BLaER1 (cell line): Measurements from ENCODE around the gene HECW1.

Experiments used
- H3K27ac ChIP-seq: shearing (Covaris generic); formaldehyde crosslinking; 2 replicates; pipeline ENCODE4 v1.8.1; 2022
- H3K27me3 ChIP-seq: shearing (Covaris generic); formaldehyde crosslinking; 2 replicates; pipeline ENCODE4 v1.8.1; 2022
- H3K36me3 ChIP-seq: shearing (Covaris generic); formaldehyde crosslinking; 2 replicates; pipeline ENCODE4 v1.8.1; 2022
- H3K4me1 ChIP-seq: shearing (Covaris generic); formaldehyde crosslinking; 2 replicates; pipeline ENCODE4 v1.8.1; 2022
- H3K4me2 ChIP-seq: shearing (Covaris generic); formaldehyde crosslinking; 2 replicates; pipeline ENCODE4 v1.8.1; 2022
- H3K4me3 ChIP-seq: shearing (Covaris generic); formaldehyde crosslinking; 2 replicates; pipeline ENCODE4 v1.8.1; 2022
- H3K9ac ChIP-seq: shearing (Covaris generic); formaldehyde crosslinking; 2 replicates; pipeline ENCODE4 v1.8.1; 2022
- H3K9me3 ChIP-seq: shearing (Covaris generic); formaldehyde crosslinking; 2 replicates; pipeline ENCODE4 v1.8.1; 2022
- H4K20me1 ChIP-seq: shearing (Covaris generic); formaldehyde crosslinking; 2 replicates; pipeline ENCODE4 v1.8.1; 2022
- Cebpa-rat ChIP-seq: shearing (Covaris generic); IDR thresholded peaks from 2 replicates; pipeline ENCODE4 v1.8.1; 2022

HECW1 gene

GRCh38 chr7:43385309-43385680 lies 272.8 kb downstream of the HECW1 start:
- TF ChIP-seq Cebpa-rat: no peak
- no peak overlapping the region for H3K4me3 ChIP-seq
- no peaks in the 10 kb centered on the region for H3K4me1 ChIP-seq
- H3K9ac ChIP-seq: no peak overlapping the region
- no peak overlapping the region for H3K27ac ChIP-seq
- no peak overlapping the region for H3K4me2 ChIP-seq
- H3K36me3 ChIP-seq: peaks cover 3% of the 10 kb centered on the region
- H4K20me1 ChIP-seq: no peaks in the 10 kb centered on the region
- H3K27me3 ChIP-seq: no peaks in the 10 kb centered on the region
- H3K9me3 ChIP-seq: 0 out of 2 replicates have a peak, but pooled peaks cover 6% of the 10 kb centered on the region

GRCh38 chr7:43385856-43386255 lies 273.4 kb downstream of the HECW1 start:
- H3K9me3 ChIP-seq: 0 out of 2 replicates have a peak, but pooled peaks cover 6% of the 10 kb centered on the region
- H3K9ac ChIP-seq: no peak overlapping the region
- no peaks in the 10 kb centered on the region for H3K4me1 ChIP-seq
- no peak overlapping the region for H3K4me2 ChIP-seq
- H4K20me1 ChIP-seq: no peaks in the 10 kb centered on the region
- TF ChIP-seq Cebpa-rat: no peak
- H3K36me3 ChIP-seq: peaks cover 5% of the 10 kb centered on the region
- H3K4me3 ChIP-seq: no peak overlapping the region
- H3K27ac ChIP-seq: no peak overlapping the region
- no peaks in the 10 kb centered on the region for H3K27me3 ChIP-seq

GRCh38 chr7:43387932-43388331 lies 275.5 kb downstream of the HECW1 start:
- no peak overlapping the region for H3K4me3 ChIP-seq
- H3K4me1 ChIP-seq: no peaks in the 10 kb centered on the region
- no peaks in the 10 kb centered on the region for H3K27me3 ChIP-seq
- no peak overlapping the region for H3K9ac ChIP-seq
- H4K20me1 ChIP-seq: no peaks in the 10 kb centered on the region
- H3K4me2 ChIP-seq: no peak overlapping the region
- peaks cover 5% of the 10 kb centered on the region for H3K36me3 ChIP-seq
- H3K27ac ChIP-seq: no peak overlapping the region
- no peak for TF ChIP-seq Cebpa-rat
- H3K9me3 ChIP-seq: no peaks in the 10 kb centered on the region

- no peak overlapping the region for H3K4me2 ChIP-seq
- H3K27ac ChIP-seq: no peak overlapping the region
- no peak for TF ChIP-seq Cebpa-rat
- no peak overlapping the region for H3K9ac ChIP-seq
- H3K36me3 ChIP-seq: peaks cover 5% of the 10 kb centered on the region
- no peaks in the 10 kb centered on the region for H3K27me3 ChIP-seq
- H4K20me1 ChIP-seq: no peaks in the 10 kb centered on the region
- H3K9me3 ChIP-seq: no peaks in the 10 kb centered on the region
- no peak overlapping the region for H3K4me3 ChIP-seq
- H3K4me1 ChIP-seq: no peaks in the 10 kb centered on the region
These were observed 278.1 kb downstream of the HECW1 start for GRCh38 chr7:43390576-43390975.

DNA sequence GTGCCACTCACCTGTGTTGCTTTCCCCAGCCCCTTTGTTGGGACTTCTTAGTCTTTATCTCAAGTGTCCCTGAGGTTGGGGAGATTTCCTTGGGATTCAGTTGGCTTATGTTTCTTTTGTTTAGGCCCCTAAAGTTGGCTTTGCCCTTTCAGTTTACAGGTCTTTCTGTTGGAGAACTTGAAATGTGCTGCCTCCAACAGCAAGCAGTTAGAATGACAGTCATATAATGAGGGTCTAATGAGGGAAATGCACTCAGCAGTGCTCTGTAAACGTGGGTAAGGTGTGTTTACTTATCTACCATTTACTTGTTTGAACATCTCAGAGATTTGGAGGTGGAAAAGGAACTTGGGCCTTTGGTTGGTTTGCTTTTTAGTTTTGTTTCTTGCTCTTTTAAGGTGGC lies 279.1 kb downstream of the HECW1 start:
- no peaks in the 10 kb centered on the region for H3K9me3 ChIP-seq
- H3K27ac ChIP-seq: no peak overlapping the region
- H3K4me2 ChIP-seq: no peak overlapping the region
- no peak for TF ChIP-seq Cebpa-rat
- no peaks in the 10 kb centered on the region for H3K27me3 ChIP-seq
- no peaks in the 10 kb centered on the region for H3K4me1 ChIP-seq
- H3K9ac ChIP-seq: no peak overlapping the region
- no peaks in the 10 kb centered on the region for H4K20me1 ChIP-seq
- H3K4me3 ChIP-seq: no peak overlapping the region
- peaks cover 5% of the 10 kb centered on the region for H3K36me3 ChIP-seq

DNA sequence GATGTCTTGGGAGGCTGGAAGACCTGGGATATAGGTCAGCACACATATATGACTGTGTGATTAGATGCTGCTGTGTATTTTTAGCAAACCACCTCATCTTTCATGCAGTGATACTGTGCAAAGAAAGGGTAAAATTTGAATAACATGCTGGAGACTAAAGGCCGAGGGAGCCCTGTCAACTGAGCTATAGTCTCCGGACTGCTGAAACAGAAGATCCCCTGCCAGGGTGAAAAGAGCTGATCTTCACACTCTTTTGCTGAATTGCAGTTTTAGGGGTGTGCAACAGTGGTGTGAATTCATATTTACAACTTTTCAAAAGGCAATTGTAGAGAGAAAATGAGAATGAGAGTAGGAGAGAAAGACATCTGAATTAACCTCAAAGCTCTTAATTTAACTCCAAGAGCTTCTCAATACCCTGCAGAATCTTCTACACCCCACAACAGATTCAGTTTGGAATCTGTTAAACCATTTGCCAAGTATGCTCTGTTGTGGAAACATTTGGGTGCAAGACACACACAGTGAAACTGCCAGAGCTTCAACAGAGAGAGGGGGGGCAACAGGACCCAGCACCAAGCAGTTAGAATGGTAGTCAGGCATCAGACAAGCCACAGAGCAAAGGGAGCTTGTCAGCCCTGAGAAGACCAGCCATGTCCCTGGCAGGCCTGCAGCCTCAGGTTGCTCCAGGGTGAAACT lies 280.3 kb downstream of the HECW1 start:
- Histone ChIP-seq H3K27ac (no peak overlapping the region), H3K9ac (no peak overlapping the region), H3K9me3 (no peaks in the 10 kb centered on the region), H3K4me1 (no peaks in the 10 kb centered on the region), H4K20me1 (no peaks in the 10 kb centered on the region), H3K4me2 (no peak overlapping the region), H3K4me3 (no peak overlapping the region), H3K27me3 (no peaks in the 10 kb centered on the region), H3K36me3 (peaks cover 5% of the 10 kb centered on the region)
- TF ChIP-seq Cebpa-rat: no peak

GRCh38 chr7:43394441-43395130 lies 282.1 kb downstream of the HECW1 start:
- Histone ChIP-seq H3K27ac (no peak overlapping the region), H3K4me2 (no peak overlapping the region), H4K20me1 (no peaks in the 10 kb centered on the region), H3K36me3 (peaks cover 11% of the 10 kb centered on the region), H3K9me3 (no peaks in the 10 kb centered on the region), H3K9ac (no peak overlapping the region), H3K4me1 (no peaks in the 10 kb centered on the region), H3K27me3 (no peaks in the 10 kb centered on the region), H3K4me3 (no peak overlapping the region)
- TF ChIP-seq Cebpa-rat: no peak

GRCh38 chr7:43395351-43395750 lies 282.9 kb downstream of the HECW1 start:
- H3K27me3 ChIP-seq: no peaks in the 10 kb centered on the region
- no peak overlapping the region for H3K4me3 ChIP-seq
- H3K9me3 ChIP-seq: no peaks in the 10 kb centered on the region
- peaks cover 7% of the 10 kb centered on the region for H3K36me3 ChIP-seq
- no peak for TF ChIP-seq Cebpa-rat
- H3K4me2 ChIP-seq: no peak overlapping the region
- no peak overlapping the region for H3K9ac ChIP-seq
- H3K27ac ChIP-seq: no peak overlapping the region
- H4K20me1 ChIP-seq: no peaks in the 10 kb centered on the region
- H3K4me1 ChIP-seq: no peaks in the 10 kb centered on the region

DNA sequence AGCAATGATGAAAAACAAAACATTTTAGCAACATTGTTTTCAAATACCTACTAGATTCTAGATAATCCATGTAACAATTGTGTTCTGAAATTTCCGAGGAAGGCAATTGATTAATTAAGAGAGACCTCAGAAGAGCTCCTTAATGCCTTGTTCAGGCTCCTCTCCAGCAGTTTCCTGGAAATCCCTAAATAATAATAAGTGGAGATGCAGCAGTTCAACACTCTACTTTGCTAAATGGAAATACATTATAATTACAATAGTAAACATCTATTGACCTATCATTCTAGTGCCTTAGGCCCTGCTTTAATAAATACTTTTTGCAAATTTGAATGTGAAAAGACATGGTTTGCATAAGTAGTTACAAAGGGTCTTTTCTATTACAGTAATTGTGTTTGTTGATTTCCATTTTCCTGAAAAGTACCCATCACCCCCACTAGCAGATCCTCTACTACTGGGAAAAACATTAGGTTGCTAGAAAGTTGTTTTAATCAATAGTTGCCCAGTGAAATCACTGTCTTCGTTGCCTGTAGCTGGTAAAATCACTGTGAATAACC lies 283.8 kb downstream of the HECW1 start:
- no peak overlapping the region for H3K9ac ChIP-seq
- peaks cover 6% of the 10 kb centered on the region; the same call in 1 of the 2 replicates for H3K36me3 ChIP-seq
- no peaks in the 10 kb centered on the region for H3K9me3 ChIP-seq
- H3K4me1 ChIP-seq: no peaks in the 10 kb centered on the region
- no peaks in the 10 kb centered on the region for H3K27me3 ChIP-seq
- no peak overlapping the region for H3K4me2 ChIP-seq
- no peak for TF ChIP-seq Cebpa-rat
- H4K20me1 ChIP-seq: no peaks in the 10 kb centered on the region
- H3K4me3 ChIP-seq: no peak overlapping the region
- H3K27ac ChIP-seq: no peak overlapping the region

DNA sequence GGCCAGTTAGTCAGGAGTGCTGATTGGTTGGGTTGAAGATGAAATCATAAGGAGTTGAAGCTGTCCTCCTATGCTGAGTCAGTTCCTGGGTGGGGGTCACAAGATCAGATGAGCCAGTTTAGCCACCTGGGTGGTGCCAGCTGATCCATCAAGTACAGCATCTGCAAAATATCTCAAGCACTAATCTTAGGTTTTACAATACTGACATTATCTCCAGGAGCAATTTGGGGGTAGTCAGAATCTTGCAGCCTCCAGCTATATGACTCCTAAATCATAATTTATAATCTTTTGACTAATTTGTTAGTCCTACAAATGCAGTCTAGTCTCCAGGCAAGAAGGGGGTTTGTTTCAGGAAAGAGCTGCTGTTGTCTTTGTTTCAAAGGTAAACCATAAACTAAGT lies 286.4 kb downstream of the HECW1 start:
- Histone ChIP-seq H3K9me3 (no peaks in the 10 kb centered on the region), H3K4me1 (no peaks in the 10 kb centered on the region), H3K27ac (no peak overlapping the region), H3K36me3 (peaks cover 12% of the 10 kb centered on the region; the same call in 1 of the 2 replicates), H3K9ac (no peak overlapping the region), H3K4me2 (no peak overlapping the region), H3K27me3 (no peaks in the 10 kb centered on the region), H4K20me1 (no peaks in the 10 kb centered on the region), H3K4me3 (no peak overlapping the region)
- TF ChIP-seq Cebpa-rat: no peak
